GM19324 (cell line): ENCODE measurements around the gene AP1S3.
"Not testable (repeated sequence)": the region's sequence is repeated elsewhere in the genome, so short reads cannot be mapped to it uniquely, and the experiment has no call there.

Source experiments
- ATAC-seq: cut with Tn5 transposase; IDR thresholded peaks from one replicate; pipeline ENCODE4 v1.9.1; 2021; ENCODE audit warnings: mild to moderate bottlenecking, moderate library complexity; ENCODE audit not compliant: unreplicated experiment, low FRiP score

Gene AP1S3

DNA sequence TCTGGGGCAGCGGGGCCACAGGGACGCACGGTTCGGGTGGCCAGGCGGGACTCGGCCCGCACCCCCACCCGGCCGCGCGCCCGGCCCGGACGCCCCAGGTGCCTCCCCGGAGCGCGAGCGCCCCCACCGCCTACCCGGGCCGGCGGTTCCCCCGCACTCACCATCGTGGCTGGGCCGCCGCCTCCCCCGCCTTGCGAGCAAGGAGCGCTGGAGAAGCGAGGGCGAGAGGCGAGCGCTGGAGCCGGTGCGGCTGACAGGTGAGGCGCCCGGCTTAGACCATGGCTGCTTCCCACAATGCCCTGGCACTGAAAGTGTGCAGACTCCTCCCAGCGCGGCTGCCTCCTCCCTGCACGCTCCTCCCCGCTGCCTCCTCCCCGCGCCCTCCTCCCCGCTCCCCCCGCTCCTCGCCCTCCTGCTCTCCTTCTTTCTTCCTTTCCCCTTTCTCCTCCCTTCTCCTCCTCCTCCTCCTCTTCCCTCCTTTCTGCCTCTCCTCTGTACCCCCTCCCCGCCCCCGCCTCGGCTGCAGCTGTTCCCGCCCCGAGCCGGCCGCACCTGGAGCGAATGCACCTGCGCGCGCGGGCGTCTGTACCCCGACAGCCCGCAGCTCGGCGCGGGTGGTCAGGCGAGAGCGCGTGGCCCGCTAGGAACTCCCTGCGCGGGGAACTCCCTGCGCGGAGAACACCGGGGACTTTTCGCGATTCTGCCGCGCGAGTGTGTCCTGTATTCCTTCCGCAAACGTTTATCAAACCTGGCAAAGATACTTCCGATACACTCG lies at the start of gene AP1S3:
Gene AP1S3 (minus strand): TSS at position 296 of the 775 bp plus-strand sequence. CDS start 132 bp downstream, at position 164.
- peak; percentile 82 for ATAC-seq

DNA sequence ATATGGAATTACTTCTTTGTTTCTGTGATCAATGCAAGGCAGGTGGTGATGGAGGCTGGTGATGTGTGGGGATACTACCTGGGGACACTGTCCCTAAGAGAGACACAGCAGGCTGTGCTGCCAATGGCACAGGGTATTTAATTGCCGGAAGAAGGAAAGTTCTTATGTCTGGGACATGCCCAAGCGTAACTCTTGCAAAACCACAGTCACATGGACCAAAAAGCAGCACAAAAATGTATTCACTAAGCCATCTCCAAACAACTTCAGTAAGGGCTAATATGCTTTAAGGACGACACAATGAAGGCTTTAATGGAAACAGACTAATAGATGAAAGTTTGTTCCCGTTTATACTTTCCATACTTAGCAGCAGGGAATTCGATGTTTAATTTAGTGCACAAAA lies 49.7 kb upstream of the AP1S3 start:
- no peak for ATAC-seq

DNA sequence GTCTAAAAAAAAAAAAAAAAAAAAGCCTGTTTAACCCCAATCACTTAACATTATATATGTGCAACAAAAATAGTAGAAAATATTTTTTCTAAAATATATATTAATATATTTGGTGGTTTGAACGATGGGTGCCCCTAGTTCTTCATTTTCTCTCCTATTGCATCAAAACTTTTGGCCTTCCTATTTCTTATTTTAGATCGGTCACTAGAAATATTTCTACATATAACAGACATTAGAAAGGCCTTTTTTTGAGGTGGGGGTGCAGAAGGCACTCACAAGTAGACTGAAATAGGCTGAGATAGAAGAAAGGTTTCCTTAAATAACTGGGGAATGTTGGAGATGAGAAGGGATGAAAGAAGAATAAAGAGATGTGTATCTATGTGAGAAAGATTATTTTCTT lies 49.3 kb upstream of the AP1S3 start:
- no peak for ATAC-seq

DNA sequence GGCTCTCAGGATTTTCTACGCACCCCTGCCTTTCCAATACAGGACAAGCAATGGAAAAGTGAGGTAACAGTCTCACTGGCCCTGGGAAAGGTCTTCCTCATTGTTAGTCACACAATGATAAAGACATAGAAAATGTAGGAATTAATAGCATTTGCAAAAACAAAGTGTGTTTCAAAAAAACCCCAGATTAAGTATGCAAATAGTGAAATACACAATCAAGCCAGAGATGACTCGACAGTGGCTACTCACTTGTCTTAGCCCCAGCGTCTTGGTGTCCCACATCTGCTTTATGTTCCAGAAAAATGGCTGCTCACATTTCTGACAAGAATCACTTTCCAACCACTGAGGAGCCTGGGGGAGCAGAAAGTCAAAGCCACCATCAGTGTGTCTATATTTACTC lies 47.0 kb upstream of the AP1S3 start:
- peak; percentile 54 for ATAC-seq

DNA sequence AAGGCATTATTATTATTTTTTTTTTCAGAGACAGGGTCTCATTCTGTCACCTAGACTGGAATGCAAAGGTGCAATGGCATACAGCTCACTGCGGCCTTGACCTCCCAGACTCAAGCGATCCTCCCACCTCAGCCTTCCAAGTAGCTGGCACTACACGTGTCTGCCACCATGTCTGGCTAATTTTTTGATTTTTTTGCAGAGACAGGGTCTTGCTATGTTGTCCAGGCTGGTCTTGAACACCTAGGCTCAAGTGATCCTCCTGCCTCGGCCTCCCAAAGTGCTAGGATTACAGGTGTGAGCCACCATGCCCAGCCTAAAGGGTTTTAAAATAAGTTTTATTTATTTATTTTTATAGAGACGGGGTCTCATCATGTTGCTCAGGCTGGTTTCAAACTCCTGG lies 45.3 kb upstream of the AP1S3 start:
- ATAC-seq, result no peak

DNA sequence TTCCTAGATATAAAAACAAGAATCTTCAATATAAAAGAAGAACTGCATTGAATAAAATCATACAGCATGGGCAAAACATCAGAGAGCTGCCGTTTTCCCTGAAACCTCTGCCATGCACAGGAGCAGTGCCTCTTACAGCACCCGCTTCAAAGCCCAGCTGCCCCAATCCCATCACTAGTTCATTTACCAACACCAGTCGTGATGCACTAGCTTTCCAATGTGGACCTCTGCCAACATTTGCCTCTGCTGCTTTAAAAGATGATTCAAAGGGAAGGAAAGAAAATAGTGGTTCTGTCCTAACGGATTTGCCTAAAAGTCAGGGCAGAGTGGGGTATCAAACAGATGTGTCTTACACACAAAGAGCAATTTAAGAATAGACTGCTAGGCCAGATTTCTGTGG lies 43.4 kb upstream of the AP1S3 start:
- ATAC-seq, result no peak

DNA sequence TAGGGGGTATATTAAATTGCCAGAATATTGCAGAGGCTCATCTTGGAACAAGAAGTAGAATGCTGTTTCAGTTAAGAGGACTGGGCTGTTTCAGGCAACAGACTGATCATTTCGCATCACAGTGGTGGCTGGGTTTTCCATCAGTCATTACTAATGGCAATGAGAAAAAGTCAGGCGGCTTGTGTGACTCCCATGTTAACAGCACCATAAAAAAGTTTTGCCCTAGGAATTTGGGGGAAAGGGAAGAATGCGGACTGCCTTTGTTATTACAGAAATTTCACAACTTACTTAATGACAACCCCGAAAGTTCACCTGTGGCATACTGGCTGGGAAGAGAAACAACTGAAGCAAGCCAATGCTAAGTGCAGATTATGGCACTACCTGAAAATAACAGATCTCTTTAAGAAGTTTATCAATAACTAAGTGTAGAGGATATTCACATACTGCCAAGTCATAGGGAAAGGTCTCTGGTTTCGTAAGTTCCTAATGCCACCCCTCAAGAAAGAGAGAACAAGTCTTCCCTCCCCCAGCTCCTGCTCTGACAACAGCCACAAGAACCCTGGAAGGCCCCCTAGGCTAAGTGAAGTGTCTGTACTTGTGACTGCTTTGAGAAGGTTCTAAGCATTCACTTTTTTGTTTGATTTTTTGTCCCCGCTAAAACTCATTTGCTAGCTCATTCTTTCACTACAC lies 40.5 kb upstream of the AP1S3 start:
- no peak for ATAC-seq

DNA sequence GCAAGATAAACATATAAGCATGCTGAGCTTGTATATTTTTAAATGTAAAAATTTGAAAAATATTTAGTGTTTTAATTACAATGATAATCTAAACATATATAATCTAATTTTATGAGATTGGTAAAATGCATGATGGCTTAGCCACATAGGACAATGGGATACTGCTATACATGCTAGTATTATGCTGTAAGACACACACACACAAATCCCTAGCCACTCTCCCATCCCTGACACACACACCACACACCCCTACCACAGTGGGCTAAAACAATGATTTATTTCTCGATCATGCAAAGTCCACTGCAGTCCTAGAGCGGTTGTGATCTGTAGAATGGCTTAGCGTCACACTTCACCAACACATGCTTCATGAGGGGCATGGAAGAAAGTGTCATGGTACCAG lies 36.3 kb upstream of the AP1S3 start:
- no peak for ATAC-seq

DNA sequence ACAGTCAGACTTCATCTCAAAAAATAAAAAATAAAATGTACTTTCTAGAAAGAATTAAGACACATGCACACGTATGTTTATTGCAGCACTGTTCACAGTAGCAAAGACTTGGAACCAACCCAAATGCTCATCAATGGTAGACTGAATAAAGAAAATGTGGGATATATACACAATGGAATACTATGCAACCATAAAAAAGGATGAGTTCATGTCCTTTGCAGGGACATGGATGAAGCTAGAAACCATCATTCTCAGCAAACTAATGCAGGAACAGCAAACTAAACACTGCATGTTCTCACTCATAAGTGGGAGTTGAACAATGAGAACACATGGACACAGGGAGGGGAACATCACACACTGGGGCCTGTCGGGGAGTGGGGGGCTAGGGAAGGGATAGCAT lies 35.4 kb upstream of the AP1S3 start:
- not testable (repeated sequence) for ATAC-seq

DNA sequence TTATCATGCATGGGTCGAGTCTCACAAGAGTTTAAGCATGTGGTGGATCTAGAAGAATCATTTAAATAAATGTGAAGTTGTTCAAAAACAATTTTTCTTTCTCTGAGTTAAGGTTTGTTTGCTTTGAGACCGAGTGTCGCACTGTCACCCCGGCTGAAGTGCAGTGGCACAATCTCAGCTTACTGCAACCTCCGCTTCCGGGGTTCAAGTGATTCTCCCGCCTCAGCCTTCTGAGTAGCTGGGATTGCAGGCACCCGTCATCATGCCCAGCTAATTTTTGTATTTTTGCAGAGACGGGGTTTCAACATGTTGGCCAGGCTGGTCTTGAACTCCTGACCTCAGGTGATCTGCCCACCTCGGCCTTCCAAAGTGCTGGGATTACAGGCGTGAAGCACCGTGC lies 34.3 kb upstream of the AP1S3 start:
- ATAC-seq, result not testable (repeated sequence)

DNA sequence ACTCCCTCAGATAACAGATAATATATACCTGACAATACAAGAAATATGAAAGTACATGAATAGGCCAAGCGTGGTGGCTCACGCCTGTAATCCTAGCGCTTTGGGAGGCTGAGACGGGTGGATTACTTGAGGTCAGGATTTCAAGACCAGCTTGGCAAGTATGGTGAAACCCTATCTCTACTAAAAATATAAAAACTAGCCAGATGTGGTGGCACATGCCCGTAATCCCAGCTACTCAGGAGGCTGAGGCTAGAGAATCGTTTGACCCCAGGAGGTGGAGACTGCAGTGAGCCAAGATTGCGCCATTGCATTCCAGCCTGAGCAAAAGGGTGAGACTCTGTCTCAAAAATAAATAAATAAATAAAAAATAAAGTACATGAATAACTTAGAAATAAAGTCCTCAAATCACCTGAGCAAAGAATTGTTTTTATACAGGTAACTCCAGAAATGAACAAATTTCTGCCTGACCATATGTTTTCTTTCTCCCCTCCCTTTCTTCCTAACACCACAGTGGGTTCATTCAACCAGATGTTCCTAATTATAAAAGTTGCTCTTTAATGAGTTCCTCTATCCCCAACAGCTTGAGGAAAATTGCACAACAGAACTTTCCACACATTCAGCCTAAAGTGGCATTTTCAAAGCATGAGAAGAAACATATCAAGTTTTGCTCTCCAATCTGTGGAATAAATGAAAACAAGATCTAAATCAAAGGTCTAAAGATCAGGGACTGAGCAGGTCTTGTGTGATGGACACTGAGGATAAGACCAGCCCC lies 33.6 kb upstream of the AP1S3 start:
- ATAC-seq, result no peak

DNA sequence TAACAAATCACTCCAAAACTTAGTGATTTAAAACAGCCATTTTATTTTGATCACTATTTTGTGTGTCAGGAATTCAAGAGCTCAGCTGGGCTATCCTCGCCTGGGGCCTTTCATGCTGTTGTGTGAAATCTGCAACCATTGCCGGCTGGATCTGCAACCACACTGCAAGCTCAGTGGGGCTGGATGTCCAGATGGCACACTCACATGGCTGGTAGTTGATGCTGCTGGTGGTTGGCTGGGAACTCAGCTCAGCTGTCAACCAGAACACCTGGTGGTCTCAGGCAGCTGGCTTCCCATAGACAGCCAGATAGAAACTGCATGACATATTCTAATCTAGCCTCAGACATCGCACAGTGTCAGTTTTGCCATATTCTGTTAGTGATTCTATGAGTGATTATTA lies 30.6 kb upstream of the AP1S3 start:
- no peak for ATAC-seq

DNA sequence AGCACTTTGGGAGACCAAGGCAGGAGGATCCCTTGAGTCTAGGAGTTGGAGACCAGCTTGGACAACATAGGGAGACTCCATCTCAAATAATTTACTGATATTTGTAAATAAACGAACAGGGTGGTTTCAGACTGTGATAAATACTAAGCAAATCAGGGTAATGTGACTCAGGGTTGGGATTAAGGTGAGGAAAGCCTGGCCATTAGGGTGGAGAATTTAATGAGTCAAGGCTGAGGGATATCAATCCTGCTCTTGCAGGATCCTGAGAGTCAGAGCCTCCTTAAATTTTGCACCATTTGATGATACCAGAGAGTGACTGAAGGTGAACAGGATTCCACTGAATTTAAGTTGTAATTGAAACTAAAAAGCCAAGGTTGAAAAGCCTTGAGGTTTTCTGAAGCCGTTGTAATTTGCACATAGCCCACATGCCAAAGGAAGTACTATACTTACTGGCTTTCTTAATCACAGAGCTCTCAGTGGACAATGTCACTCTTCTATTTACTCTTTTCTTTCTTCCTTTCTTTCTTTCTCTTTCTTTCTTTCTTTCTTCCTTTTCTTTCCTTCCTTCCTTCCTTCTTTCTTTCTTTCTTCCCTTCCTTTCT lies 28.6 kb upstream of the AP1S3 start:
- ATAC-seq, result no peak

DNA sequence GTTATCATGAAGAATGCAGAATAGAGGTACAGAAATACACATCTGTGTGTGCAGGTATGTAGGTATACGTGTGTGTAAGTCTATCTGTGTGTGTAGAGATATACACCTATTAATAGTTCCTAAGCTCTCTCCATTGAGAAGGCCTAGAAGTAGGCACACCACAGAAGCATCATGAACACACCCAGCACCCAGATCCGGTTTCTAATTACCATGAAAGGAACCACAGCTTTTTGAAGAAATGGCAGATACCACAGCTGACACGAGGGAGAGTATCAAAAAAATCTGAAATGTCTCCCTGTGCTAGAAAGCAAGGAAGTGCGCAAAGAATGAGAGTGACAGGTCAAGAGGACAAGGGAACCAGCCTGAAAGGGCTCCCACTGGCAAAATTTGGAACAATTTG lies 27.7 kb upstream of the AP1S3 start:
- no peak for ATAC-seq

DNA sequence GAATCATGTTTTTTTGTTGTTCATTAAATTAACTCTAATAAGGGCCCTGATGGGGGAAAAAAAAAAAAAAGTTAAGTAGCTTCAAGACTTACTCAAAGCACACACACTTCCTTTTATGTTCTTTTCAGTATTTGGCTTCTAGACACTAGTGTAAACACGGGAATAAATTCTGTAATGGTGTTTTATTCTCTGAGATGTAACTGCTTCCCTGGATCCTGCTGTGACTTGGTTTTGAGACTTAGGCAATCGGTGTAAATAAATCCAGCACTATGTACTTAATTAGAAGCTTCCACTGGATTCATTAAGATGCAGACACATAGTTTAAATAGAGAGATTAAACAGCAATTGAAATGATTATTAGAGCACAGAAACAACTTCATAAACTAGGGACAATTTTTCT lies 26.1 kb upstream of the AP1S3 start:
- no peak for ATAC-seq

DNA sequence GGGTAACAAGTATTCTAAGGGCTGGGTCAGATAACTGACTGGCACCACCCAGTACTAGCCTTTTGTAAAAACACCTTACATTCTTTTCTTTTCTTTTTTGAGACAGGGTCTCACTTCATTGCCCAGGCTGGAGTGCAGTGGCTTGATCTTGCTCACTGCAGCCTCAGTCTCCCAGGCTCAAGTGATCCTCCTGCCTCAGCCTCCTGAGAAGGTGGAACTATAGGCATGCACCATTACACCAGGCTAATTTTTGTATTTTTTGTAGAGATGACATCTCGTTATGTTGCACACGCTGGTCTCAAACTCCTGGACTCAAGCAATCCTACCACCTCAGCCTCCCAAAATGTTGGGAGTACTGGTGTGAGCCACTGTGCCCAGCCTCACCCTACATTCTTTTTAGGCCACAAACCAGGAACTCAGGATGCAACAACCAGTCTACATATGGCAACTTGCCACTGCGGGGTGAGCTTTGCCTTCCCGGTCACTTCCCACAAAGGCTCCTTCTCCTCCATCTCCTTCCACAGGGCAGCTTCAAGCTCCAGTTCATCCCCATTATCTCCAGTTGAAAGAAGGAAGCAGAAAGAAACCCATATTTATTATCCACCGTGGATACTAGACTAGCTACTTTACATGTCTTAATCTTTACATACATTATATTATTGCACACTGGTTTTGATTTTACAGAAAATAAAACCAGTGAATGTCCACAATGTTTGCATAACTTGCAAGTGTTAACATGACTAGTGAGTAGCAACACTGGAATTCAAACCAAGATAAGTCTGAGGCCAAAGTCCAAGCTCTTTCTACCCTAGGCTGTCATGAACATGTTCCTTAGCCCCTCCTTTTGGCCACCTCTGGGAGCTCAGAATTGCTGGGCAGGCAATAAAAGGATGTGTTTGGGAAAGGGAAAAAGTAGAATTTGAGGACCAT lies 23.7 kb upstream of the AP1S3 start:
- no peak for ATAC-seq

DNA sequence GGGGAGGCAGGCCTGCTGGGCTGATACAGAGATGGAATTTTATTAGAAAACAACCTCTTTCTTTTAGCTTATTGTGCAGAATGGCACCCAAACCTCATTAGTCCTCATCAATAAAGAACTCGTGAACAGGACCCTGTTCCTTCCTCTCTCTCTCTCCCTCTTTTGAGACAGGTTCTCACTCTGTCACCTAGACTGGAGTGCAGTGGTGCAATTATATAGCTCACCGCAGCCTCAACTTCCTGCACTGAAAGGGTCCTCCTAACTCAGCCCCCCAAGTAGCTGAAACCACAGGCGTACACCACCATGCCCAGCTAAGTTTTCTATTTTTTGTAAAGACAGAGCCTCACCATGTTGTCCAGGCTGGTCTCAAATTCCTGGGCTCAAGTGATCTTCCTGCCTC lies 21.7 kb upstream of the AP1S3 start:
- ATAC-seq, result no peak

DNA sequence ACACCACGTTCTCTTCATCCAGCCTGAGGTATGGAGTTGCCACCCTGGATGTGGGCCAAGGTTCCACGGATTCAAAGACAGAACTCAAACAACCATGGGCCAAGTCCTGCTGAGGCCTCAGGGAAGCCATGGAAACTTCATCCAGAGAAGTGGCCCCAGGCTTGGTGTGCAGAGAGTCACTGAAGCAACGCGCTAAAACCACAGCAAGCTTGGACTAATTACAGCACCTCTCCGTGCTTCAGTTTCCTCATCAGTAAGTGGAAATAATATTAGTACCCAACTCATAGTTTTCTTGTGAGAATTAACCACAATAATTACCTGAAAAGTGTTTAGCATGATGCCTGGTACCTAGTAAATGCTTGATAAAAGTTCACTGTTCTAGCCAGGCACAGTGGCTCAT lies 19.2 kb upstream of the AP1S3 start:
- ATAC-seq, result no peak

DNA sequence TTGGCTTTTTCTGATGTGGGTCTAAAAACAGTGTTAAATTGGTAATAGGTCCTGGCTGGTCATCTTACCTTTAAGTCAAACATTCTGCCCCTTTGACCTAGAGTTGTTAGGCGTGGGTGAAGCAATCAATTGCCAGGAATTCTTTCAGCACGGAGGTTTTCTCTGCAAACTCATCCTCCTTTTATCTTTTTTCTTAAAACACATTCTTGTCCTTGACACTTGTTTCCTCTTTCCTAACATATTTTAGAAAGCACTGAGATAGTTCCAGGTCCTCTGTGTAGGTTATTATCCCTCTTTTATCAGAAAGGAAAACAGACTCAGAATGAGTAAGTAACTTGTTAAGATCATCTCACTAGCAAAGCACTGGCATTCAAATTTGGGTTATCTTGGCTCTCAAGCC lies 18.6 kb upstream of the AP1S3 start:
- ATAC-seq, result no peak

DNA sequence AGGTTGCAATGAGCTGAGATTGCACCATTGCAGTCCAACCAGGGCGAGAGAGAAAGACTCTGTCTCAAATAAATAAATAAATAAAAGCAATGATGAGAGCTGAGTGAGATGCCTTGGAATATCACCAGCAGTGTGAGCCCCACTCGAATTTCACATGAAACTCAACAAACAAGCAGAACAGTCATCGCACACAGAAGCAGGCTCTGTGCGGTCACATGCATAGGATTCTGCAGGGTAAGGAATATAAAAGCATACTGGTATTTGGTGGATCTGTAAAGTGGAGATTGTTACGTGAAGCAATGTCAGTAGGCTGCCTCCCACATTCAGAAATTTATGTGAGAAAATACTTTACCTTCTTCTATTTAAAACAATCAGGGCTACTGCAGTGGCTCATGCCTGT lies 18.0 kb upstream of the AP1S3 start:
- ATAC-seq, result no peak
